Measurements from ENCODE around the gene DPPA4.

GRCh38 chr3:109331692-109332091 is 5.7 kb downstream of the DPPA4 start:
- no peak for TF ChIP-seq CTCF (IDR thresholded peaks at IDR 0.05 in 8 of 11, conservative IDR thresholded peaks at IDR 0.05 in 3 of 11)
- no peak for TF ChIP-seq POLR2A (IDR thresholded peaks at IDR 0.05)
- TF ChIP-seq POLR2AphosphoS5 (IDR thresholded peaks at IDR 0.05), result no peak

Data from spleen (tissue), 7 donors.